ENCODE measurements around the gene MARCHF5. TPM values are rescaled to one million over a fixed set of nuclear protein-coding genes. Genes with fewer than 3 reads are reported as not detected.

Gene MARCHF5
- total and polyA plus RNA-seq, 2 of the 4 experiments (the other 2 are of a cell fraction), result 14.9 to 30.0 TPM

GRCh38 chr10:92267343-92267742, 23.6 kb upstream of the MARCHF5 start:
- Histone ChIP-seq H4K8ac (ENCODE audit: low read depth in 2 of 2, low read length in 2 of 2) (no peak overlapping the region), H3K27me3 (ENCODE audit: control insufficient read depth, insufficient read depth, low read length) (no peaks in the 10 kb centered on the region), H3K56ac (ENCODE audit: extremely low read depth, insufficient read depth, low read length) (no peak overlapping the region), H3K23ac (ENCODE audit: low read depth, low read length) (no peak overlapping the region), H3K4me3 (ENCODE audit: insufficient read depth, low read depth, low read length) (no peak overlapping the region), H2BK20ac (ENCODE audit: low read depth, low read length) (no peak overlapping the region), H2AK5ac (ENCODE audit: low read depth, low read length) (no peak overlapping the region), H3K18ac (ENCODE audit: low read depth, low read length) (no peak overlapping the region), H2BK5ac (ENCODE audit: low read depth, low read length, poor library complexity, severe bottlenecking) (no peak overlapping the region), H3K27ac (ENCODE audit: insufficient read depth, low read length) (no peak overlapping the region), H2BK15ac (ENCODE audit: low read depth, low read length) (no peak overlapping the region), H3K4me2 (ENCODE audit: low read depth, low read length) (no peak overlapping the region), H3K14ac (replicated peaks; ENCODE audit: low read depth, low read length) (no peak overlapping the region), H3K79me1 (ENCODE audit: low read depth in 1 of 2, low read length in 2 of 2) (no peaks in the 10 kb centered on the region), H2AK9ac (replicated peaks; ENCODE audit: low read depth, low read length, poor library complexity) (no peak overlapping the region), H3K4ac (ENCODE audit: low read depth, low read length) (no peak overlapping the region), H3K4me1 (ENCODE audit: control insufficient read depth, insufficient read depth, low read length) (no peaks in the 10 kb centered on the region), H3K36me3 (ENCODE audit: control insufficient read depth, insufficient read depth, low read length) (no peaks in the 10 kb centered on the region), H4K91ac (ENCODE audit: insufficient read depth, low read depth, low read length) (no peak overlapping the region), H4K5ac (ENCODE audit: low read depth, low read length) (no peak overlapping the region), H3K9me3 (ENCODE audit: control insufficient read depth, insufficient read depth, low read length) (no peaks in the 10 kb centered on the region), H3K9ac (ENCODE audit: low read depth, low read length) (no peak overlapping the region), H3K9me1 (ENCODE audit: insufficient read depth, low read length) (no peaks in the 10 kb centered on the region), H4K20me1 (ENCODE audit: insufficient read depth, low read length) (no peaks in the 10 kb centered on the region), H2AFZ (replicated peaks; ENCODE audit: low read length, poor library complexity) (no peak overlapping the region), H2BK120ac (ENCODE audit: low read depth, low read length) (no peak overlapping the region)
- ChIA-PET POLR2A (ENCODE audit: unreplicated experiment) (no interaction called here), CTCF (interaction anchor here (1.4 kb wide), 1 partner anchor 23 kb away, joined by 3 read pairs; the partner anchor contains the start of genes CPEB3 and MARCHF5)
- in situ Hi-C loops (cut with MboI; ENCODE audit: low sequenced_read_pairs), result no loop called here
- no peak for ATAC-seq (ENCODE audit: low read depth)
- DNase-seq, result no peak
- no TSS peak for BruUV-seq (replicated peaks)
- dilution Hi-C loops (cut with HindIII; ENCODE audit: low sequenced_read_pairs, unreplicated experiment), result no loop called here
- TF ChIP-seq FOS (IDR thresholded peaks at IDR 0.05; ENCODE audit: low read depth, low read length), result no peak
- no peak for TF ChIP-seq RFX5 (IDR thresholded peaks at IDR 0.05; ENCODE audit: low read depth, low read length)
- no peak for TF ChIP-seq USF2 (IDR thresholded peaks at IDR 0.05; ENCODE audit: low read depth, low read length)
- TF ChIP-seq ELK1 (IDR thresholded peaks at IDR 0.05; ENCODE audit: borderline replicate concordance, low read depth, low read length), result no peak
- TF ChIP-seq MAFK (IDR thresholded peaks at IDR 0.05; ENCODE audit: low read depth, low read length), result no peak
- TF ChIP-seq CHD1 (IDR thresholded peaks at IDR 0.05; ENCODE audit: low read depth, low read length), result no peak
- TF ChIP-seq MXI1 (IDR thresholded peaks at IDR 0.05; ENCODE audit: borderline replicate concordance, low read depth, low read length), result no peak
- no peak for TF ChIP-seq RAD21 (IDR thresholded peaks at IDR 0.05; ENCODE audit: low read length)
- no peak for TF ChIP-seq NFE2L2 (IDR thresholded peaks at IDR 0.05; ENCODE audit: low read depth, low read length)
- no peak for TF ChIP-seq MAZ (IDR thresholded peaks at IDR 0.05; ENCODE audit: borderline replicate concordance, low read depth, low read length)
- intact Hi-C loops (cut with micrococcal nuclease), result no loop called here
